ENCODE data around the gene KLF13.

GRCh38 chr15:31403096-31403495 is 76.5 kb downstream of the KLF13 start:
- TF ChIP-seq, protein P1, sequence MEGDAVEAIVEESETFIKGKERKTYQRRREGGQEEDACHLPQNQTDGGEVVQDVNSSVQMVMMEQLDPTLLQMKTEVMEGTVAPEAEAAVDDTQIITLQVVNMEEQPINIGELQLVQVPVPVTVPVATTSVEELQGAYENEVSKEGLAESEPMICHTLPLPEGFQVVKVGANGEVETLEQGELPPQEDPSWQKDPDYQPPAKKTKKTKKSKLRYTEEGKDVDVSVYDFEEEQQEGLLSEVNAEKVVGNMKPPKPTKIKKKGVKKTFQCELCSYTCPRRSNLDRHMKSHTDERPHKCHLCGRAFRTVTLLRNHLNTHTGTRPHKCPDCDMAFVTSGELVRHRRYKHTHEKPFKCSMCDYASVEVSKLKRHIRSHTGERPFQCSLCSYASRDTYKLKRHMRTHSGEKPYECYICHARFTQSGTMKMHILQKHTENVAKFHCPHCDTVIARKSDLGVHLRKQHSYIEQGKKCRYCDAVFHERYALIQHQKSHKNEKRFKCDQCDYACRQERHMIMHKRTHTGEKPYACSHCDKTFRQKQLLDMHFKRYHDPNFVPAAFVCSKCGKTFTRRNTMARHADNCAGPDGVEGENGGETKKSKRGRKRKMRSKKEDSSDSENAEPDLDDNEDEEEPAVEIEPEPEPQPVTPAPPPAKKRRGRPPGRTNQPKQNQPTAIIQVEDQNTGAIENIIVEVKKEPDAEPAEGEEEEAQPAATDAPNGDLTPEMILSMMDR (IDR thresholded peaks at IDR 0.05) = no peak
- TF ChIP-seq POLR2A (IDR thresholded peaks at IDR 0.05) = no peak

All from breast epithelium (tissue), 3 donors.